CD14-positive monocyte (primary cell): ENCODE results near the gene NUMBL. TPM values are rescaled to one million over a fixed set of nuclear protein-coding genes. Genes with fewer than 3 reads are reported as not detected.

Experiments used
- DNase-seq, 3 donors: peaks; one replicate each; pipeline ENCODE4 v3.0.0-alpha.2; 2011 to 2022
- H2AFZ ChIP-seq: 2 replicates; pipeline ENCODE4 v1.6.0; 2012; ENCODE audit warnings: mild to moderate bottlenecking, low read depth, low read length, inconsistent platforms; ENCODE audit not compliant: insufficient read depth, poor library complexity, severe bottlenecking
- H3K27ac ChIP-seq, 2 donors: 1 replicate in 1 of 2; 2 replicates in 1 of 2; pipeline ENCODE4 v1.5.1; 2012 to 2013; ENCODE audit warnings: low read length in 2 of 2, control low read depth in 1 of 2, inconsistent platforms in 1 of 2, low read depth in 1 of 2, mild to moderate bottlenecking in 1 of 2
- H3K27me3 ChIP-seq, 2 donors: one replicate each; pipeline versions ENCODE4 v1.6.0 to v1.6.1; 2011 to 2013; ENCODE audit warnings: low read length in 2 of 2; ENCODE audit not compliant: control insufficient read depth in 2 of 2, insufficient read depth in 2 of 2
- H3K36me3 ChIP-seq, 2 donors: replicated peaks in 1 of 2; 1 replicate in 1 of 2; 2 replicates in 1 of 2; pipeline versions ENCODE4 v1.5.1 to v1.6.1; 2012 to 2013; ENCODE audit warnings: low read length in 2 of 2, control low read depth in 1 of 2, inconsistent platforms in 1 of 2, mild to moderate bottlenecking in 1 of 2; ENCODE audit not compliant: insufficient read depth in 2 of 2, control insufficient read depth in 1 of 2
- H3K4me1 ChIP-seq, 2 donors: 1 replicate in 1 of 2; 2 replicates in 1 of 2; pipeline versions ENCODE4 v1.5.1 to v1.6.1; 2012 to 2013; ENCODE audit warnings: low read length in 2 of 2, control low read depth in 1 of 2, inconsistent platforms in 1 of 2, mild to moderate bottlenecking in 1 of 2, moderate library complexity in 1 of 2; ENCODE audit not compliant: insufficient read depth in 2 of 2, control insufficient read depth in 1 of 2
- H3K4me2 ChIP-seq: replicated peaks from 2 replicates; pipeline ENCODE3; 2012; ENCODE audit warnings: low read length, moderate library complexity, mild to moderate bottlenecking; ENCODE audit not compliant: poor library complexity, severe bottlenecking; ENCODE audit errors: extremely low read depth
- H3K4me3 ChIP-seq, 3 experiments: fragments of 200-600 bp in 1 of 3; sonication (generic) in 1 of 3; replicated peaks in 1 of 3; 1 replicate in 2 of 3; 2 replicates in 1 of 3; pipeline ENCODE4 v1.5.1; 2011 to 2013; ENCODE audit warnings: low read length in 3 of 3, mild to moderate bottlenecking in 3 of 3, control low read depth in 2 of 3, low read depth in 2 of 3, inconsistent platforms in 1 of 3, moderate library complexity in 1 of 3
- H3K79me2 ChIP-seq: 2 replicates; pipeline ENCODE4 v1.6.0; 2012; ENCODE audit warnings: mild to moderate bottlenecking, control low read depth, inconsistent platforms, low read length, moderate library complexity; ENCODE audit not compliant: insufficient read depth
- H3K9ac ChIP-seq: 2 replicates; pipeline ENCODE4 v1.6.0; 2017; ENCODE audit warnings: low read length, mild to moderate bottlenecking; ENCODE audit not compliant: insufficient read depth, poor library complexity, severe bottlenecking
- H3K9me3 ChIP-seq, 2 donors: replicated peaks in 1 of 2; 1 replicate in 1 of 2; 2 replicates in 1 of 2; pipeline versions ENCODE4 v1.5.1 to v1.6.1; 2012 to 2013; ENCODE audit warnings: low read length in 2 of 2, control low read depth in 1 of 2; ENCODE audit not compliant: control insufficient read depth in 1 of 2, insufficient read depth in 1 of 2
- H4K20me1 ChIP-seq: 2 replicates; pipeline ENCODE4 v1.6.0; 2012; ENCODE audit warnings: mild to moderate bottlenecking, low read length, control low read depth, moderate library complexity; ENCODE audit not compliant: insufficient read depth
- H3K27ac Mint-ChIP-seq, 7 donors: one replicate each; pipeline ENCODE4 v1.8.0; 2020; ENCODE audit warnings: mild to moderate bottlenecking in 7 of 7, mixed read lengths in 7 of 7, moderate library complexity in 6 of 7, inconsistent platforms in 2 of 7
- H3K27me3 Mint-ChIP-seq, 3 donors: one replicate each; pipeline ENCODE4 v1.8.0; 2021 to 2022; ENCODE audit warnings: low read depth in 3 of 3, mild to moderate bottlenecking in 3 of 3, mixed read lengths in 3 of 3, moderate library complexity in 3 of 3, inconsistent platforms in 1 of 3
- H3K36me3 Mint-ChIP-seq, 2 donors: one replicate each; pipeline ENCODE4 v1.8.0; 2020; ENCODE audit warnings: mixed read lengths in 2 of 2, inconsistent platforms in 1 of 2, mild to moderate bottlenecking in 1 of 2
- H3K4me1 Mint-ChIP-seq: one replicate; pipeline ENCODE4 v1.8.0; 2020; ENCODE audit warnings: mild to moderate bottlenecking, mixed read lengths
- H3K4me3 Mint-ChIP-seq, 2 donors: one replicate each; pipeline ENCODE4 v1.8.0; 2020; ENCODE audit warnings: mild to moderate bottlenecking in 2 of 2, mixed read lengths in 2 of 2, moderate library complexity in 1 of 2
- H3K9me3 Mint-ChIP-seq, 7 donors: one replicate each; pipeline ENCODE4 v1.8.0; 2020 to 2022; ENCODE audit warnings: mixed read lengths in 7 of 7, mild to moderate bottlenecking in 6 of 7, moderate library complexity in 6 of 7, inconsistent platforms in 2 of 7
- WGBS: methylation state at CpG from one replicate; pipeline ENCODE4 v1.1.5; 2013; ENCODE audit warnings: missing lambda C conversion rate; ENCODE audit not compliant: insufficient coverage; 5-methylcytosine and 5-hydroxymethylcytosine counted together
- intact Hi-C, 2 donors: fragments of 100-400 bp; cut with micrococcal nuclease; formaldehyde crosslinking; loops; one replicate each; pipeline versions ENCODE4 v1.15.0 to v1.15.1; 2023
- polyA plus RNA-seq, 3 donors: library from polyadenylated mRNA; depleted of rRNA in 1 of 3; unstranded in 2 of 3; stranded (reverse) in 1 of 3; fragments of 300-500 nt in 2 of 3; fragments of >200 nt in 1 of 3; fragmentation: Illumina TruSeq in 2 of 3; gene quantifications; 1 replicate in 2 of 3; 2 replicates in 1 of 3; pipeline ENCODE4 v1.2.3, GENCODE V29; 2012 to 2021
- TF ChIP-seq, protein P1 (sequence below): fragments of 200-600 bp; IDR thresholded peaks from one replicate; pipeline ENCODE4 v1.8.0; 2022; ENCODE audit warnings: antibody characterized with exemption, mild to moderate bottlenecking

NUMBL gene
- polyA plus RNA-seq, 3 donors = 0.12 to 7.2 (median 0.45) TPM

- Histone ChIP-seq H2AFZ (no peak overlapping the region), H3K79me2 (no peaks in the 10 kb centered on the region), H4K20me1 (no peaks in the 10 kb centered on the region), H3K4me1 (no peaks in the 10 kb centered on the region), H3K27me3 (no peaks in the 10 kb centered on the region), H3K36me3 (peaks cover 72 to 83% of the 10 kb centered on the region in 2 donors), H3K4me2 (no peak overlapping the region), H3K9ac (no peak overlapping the region), H3K9me3 (no peaks in the 10 kb centered on the region), H3K4me3 (no peak overlapping the region), H3K27ac (no peak overlapping the region)
- no peak for DNase-seq
- Mint-ChIP-seq H3K27me3 (peaks cover 0 to 2% (median 0%) of the 10 kb centered on the region in 3 donors), H3K4me3 (no peak overlapping the region), H3K36me3 (peaks cover 76 to 88% of the 10 kb centered on the region in 2 donors), H3K4me1 (peaks cover 4% of the 10 kb centered on the region), H3K9me3 (peaks cover 0 to 3% (median 0%) of the 10 kb centered on the region in 7 donors), H3K27ac (peak overlapping the region in 1 of 7 donors; percentile 15)
- TF ChIP-seq, protein P1, sequence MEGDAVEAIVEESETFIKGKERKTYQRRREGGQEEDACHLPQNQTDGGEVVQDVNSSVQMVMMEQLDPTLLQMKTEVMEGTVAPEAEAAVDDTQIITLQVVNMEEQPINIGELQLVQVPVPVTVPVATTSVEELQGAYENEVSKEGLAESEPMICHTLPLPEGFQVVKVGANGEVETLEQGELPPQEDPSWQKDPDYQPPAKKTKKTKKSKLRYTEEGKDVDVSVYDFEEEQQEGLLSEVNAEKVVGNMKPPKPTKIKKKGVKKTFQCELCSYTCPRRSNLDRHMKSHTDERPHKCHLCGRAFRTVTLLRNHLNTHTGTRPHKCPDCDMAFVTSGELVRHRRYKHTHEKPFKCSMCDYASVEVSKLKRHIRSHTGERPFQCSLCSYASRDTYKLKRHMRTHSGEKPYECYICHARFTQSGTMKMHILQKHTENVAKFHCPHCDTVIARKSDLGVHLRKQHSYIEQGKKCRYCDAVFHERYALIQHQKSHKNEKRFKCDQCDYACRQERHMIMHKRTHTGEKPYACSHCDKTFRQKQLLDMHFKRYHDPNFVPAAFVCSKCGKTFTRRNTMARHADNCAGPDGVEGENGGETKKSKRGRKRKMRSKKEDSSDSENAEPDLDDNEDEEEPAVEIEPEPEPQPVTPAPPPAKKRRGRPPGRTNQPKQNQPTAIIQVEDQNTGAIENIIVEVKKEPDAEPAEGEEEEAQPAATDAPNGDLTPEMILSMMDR = no peak
- 96% methylated on average over 7 of the region's 9 CpGs for WGBS
- intact Hi-C loops = no loop called here
Measured at GRCh38 chr19:40737102-40737644, 46.7 kb upstream of the NUMBL start.

DNA sequence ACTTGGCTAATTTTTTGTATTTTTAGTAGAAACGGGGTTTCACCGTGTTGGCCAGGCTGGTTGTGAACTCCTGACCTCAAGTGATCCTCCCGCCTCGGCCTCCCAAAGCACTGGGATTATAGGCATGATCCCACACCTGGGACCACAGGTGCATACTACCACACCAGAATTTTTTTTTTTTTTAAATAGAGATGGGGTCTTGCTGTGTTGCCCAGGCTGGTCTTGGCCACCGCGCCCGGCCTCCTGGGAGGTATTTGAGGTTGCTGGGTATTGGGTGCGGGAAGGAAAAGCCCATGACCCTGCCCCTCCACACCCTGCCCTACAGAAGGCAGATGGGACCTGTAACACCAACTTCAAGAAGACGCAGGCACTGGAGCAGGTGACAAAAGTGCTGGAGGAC lies 46.2 kb upstream of the NUMBL start:
- TF ChIP-seq, protein P1 = no peak
- H3K27me3 Mint-ChIP-seq = peaks cover 0 to 2% (median 0%) of the 10 kb centered on the region in 3 donors
- Histone ChIP-seq H3K9ac (no peak overlapping the region), H3K36me3 (peaks cover 72 to 88% of the 10 kb centered on the region in 2 donors), H3K9me3 (no peaks in the 10 kb centered on the region), H4K20me1 (no peaks in the 10 kb centered on the region), H3K4me2 (no peak overlapping the region), H3K4me1 (no peaks in the 10 kb centered on the region), H3K27me3 (no peaks in the 10 kb centered on the region), H3K4me3 (no peak overlapping the region), H3K27ac (no peak overlapping the region), H2AFZ (no peak overlapping the region), H3K79me2 (no peaks in the 10 kb centered on the region)
- H3K9me3 Mint-ChIP-seq = peaks cover 0 to 3% (median 0%) of the 10 kb centered on the region in 7 donors
- H3K4me1 Mint-ChIP-seq = peaks cover 1% of the 10 kb centered on the region
- H3K36me3 Mint-ChIP-seq = peaks cover 80 to 90% of the 10 kb centered on the region in 2 donors
- WGBS = no CpG with 5 or more reads among the region's 9 CpGs
- intact Hi-C loops = no loop called here
- H3K4me3 Mint-ChIP-seq = no peak overlapping the region
- H3K27ac Mint-ChIP-seq = no peak overlapping the region
- DNase-seq = no peak
